ENCODE results near the gene ZNF683.
"Not testable (repeated sequence)": the region's sequence is repeated elsewhere in the genome, so short reads cannot be mapped to it uniquely, and the experiment has no call there.

ZNF683 gene

DNA sequence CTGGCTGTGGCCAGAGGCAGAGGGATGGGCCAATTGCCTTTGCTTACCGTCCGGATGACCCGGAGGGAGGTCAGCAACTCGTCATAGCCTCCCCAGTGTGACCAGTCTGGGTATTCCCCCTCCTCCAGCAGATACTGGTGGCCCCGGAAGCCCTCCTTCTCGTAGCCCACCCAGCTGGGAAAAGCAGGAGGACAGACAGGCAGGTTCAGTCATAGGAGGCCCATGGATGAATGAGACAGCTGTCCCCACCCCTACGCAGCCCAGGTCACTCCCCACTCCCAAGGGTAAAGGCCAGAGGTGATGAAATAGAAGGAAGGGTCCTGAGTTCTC is 35.4 kb downstream of the ZNF683 start:
- DNase-seq: no peak

DNA sequence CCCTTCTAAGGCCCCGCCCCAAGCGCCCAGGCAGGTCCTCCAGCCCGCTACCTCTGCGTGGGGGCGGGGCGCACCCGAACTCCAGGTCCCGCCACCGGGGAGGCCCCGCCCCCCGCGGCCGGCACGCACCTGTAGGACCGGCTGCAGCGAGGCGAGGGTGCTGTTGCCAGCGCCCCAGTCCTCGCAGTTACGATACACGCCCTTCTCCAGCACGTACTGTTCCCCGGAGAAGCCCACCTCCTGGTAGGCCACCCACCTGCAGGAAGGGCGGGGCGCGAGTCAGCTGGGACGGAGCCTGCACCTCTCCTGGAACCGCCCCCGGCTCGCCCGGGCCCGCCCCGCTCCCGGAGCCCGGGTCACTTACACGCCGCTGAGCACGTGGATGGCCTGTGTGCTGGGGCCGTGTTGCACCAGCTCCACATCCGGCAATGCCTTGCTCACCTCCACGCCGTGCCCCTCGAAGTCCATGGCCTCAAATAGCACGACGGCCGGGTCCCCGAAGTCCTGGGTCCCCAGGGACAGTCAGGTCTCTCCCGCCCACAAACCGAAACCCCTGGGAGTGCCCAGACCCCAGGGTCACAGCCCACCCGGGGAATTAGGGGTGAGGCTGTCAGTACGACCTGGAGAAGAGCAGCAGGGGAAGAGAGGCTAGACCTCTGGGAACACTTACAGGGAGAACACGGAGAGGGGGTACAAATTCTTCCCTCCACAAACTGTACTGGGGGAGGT is 35.9 kb downstream of the ZNF683 start:
- peak in 6 of 56 donors; percentile 1 to 46 (median 8) for DNase-seq

DNA sequence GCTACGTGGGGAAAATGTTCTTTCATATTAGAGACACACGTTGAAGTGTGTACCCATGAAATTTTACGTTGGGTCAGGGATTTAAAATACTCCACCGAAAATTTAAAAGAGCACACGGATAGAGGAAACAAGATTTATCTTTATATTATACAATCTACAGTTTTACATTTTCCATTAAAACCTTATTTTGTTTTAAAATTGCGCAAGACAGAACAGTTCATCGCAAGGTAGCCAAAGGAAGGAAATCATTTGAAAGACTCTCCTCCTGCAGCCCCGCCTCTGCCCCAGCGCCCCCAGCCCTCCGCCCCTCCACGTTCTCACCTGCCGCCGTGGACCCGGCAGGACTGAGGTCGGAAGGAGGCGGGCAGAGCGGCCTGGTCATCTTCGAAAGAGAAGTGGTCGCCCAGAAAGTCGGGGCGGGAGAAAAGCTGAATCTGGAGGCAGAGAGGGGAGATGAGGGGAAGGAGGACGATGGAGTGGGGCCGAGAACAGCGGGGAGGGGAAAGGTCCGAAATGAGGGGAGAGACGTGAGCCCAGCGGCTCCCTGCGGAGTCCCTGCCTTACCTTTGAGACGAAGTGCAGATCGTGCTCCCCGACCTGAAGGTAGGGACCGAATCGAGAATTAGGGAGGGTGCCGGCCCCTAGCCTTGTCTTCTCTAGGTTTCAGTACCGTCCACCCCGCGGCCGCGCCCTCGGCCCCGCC is 36.6 kb downstream of the ZNF683 start:
- DNase-seq: no peak

GRCh38 chr1:26333312-26333711 is 39.2 kb downstream of the ZNF683 start:
- DNase-seq: not testable (repeated sequence)

GRCh38 chr1:26330276-26330675 is 42.3 kb downstream of the ZNF683 start:
- no peak for DNase-seq

DNA sequence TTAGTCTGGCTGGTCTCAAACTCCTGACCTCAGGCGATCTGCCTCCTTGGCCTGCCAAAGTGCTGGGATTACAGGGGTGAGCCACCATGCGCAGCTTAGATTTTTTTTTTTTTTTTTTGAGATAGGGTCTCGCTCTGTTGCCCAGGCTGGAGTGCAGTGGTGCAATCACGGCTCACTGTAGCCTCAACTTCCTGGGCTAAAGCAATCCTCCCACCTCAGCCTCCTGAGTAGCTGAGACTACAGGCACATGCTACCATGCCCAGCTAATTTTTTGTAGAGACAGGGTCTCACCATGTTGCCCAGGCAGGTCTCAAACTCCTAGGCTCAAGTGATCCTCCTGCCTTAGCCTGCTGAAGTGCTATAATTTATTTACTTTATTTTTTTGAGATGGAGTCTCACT is 43.2 kb downstream of the ZNF683 start:
- DNase-seq: not testable (repeated sequence)

GRCh38 chr1:26328597-26328996 is 44.0 kb downstream of the ZNF683 start:
- no peak for DNase-seq

- no peak for DNase-seq
Observed at GRCh38 chr1:26327956-26328362, 44.6 kb downstream of the ZNF683 start.

DNA sequence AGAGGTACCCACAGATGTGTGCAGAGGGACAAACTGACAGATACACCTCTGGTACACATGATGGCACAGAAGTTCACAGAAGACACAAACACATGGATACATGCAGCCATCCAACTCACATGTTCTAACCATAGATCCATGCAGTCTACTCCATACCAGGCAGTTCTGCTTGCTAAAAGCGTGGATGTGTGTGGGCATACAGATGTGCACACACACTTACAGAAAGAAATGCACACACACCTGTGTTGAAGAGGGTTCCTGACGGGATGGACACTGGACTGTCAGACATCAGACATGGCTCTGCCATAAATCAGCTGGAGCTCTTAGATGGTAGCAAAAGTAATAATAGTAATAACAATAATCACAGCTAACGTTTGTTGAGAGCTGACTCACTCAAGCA is 48.0 kb downstream of the ZNF683 start:
- no peak for DNase-seq

DNA sequence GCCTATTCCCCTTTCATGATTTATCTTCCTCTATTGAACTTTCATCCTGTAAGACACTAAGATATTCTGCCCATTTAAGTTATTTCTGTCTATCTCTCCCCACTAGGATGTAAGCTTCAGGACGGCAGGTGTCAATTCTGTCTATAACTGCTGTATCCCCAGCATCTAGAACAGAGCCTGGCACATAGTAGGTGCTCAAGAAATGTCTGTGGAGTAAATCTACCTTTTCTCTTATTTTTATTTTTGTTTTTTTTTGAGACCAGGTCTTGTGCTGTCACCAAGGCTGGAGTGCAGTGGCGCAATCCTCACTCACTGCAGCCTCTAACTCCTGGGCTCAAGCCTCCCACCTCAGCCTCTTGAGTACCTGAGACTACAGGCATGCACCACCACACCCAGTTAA is 49.2 kb downstream of the ZNF683 start:
- no peak for DNase-seq

GRCh38 chr1:26322042-26322331 is 50.6 kb downstream of the ZNF683 start:
- no peak for DNase-seq

DNA sequence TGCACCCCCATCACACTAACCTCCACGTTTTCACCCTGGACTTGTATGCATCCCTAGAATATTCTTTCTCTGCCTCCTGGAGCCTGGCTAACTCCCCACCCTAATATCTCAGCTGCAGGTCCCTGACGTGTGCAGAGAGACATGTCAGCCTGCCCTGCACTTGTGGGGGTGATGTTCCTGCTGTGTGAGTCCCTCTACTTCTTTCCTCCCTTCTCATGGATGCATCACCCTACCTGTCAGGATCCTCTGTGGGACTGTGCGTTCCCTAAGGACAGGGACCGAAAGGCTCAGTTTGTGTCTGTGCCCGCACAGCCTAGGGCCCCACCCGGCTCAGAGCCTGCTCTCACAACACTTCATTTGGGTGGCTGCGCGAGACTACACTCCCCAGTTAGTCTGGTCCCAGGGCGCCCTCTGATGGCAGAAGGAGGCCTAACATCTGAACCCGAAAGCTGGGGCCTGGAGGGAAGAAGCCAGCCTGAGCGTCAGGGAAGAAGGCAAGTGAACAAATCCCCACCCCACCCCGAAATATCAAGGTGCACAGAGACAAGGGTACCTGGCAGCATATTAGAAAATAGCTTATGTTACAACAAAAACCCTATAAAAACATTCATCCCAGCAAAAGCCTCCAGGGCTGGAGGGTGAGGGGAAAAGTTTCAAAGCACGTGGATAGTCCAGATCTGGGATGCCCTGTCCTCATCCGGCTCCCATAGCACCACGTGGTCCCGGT is 51.1 kb downstream of the ZNF683 start:
- DNase-seq: peak; percentile 11 to 94 (median 77)

- no peak for DNase-seq
Observed at GRCh38 chr1:26320896-26321295, 51.7 kb downstream of the ZNF683 start.

DNA sequence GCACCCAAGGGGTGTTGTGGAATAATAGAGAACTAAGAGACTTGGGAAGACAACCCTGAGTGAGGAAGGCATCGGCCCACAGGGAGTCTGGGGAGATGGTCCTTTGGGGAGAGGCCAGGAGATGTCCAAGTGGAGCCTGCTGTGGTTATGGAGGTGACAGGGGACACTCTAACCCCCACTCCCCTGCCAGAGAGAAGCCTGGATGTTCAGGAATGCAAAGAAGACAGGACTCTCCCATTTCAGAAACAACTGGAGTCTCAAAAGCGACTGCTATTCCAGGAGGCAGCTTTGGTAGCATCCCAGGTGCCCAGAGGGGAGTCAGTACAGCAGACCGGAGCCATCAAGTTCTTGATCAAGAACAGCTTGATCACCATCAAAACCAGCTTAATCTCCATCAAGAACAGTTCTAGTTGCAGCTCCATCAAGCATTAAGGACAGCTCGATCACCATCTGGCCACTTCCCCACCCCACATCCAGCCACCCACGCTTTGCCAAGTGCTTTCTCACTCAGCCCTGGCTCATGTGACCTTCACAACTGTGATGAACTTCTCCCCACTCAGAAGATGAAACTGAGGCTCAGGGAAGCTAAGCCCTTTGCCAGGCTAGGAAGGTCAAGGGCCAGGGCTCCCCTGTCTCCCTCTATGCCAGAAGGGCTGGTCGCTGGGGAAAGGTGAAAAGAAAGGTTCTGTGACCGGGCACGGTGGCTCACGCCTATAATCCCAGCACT is 54.0 kb downstream of the ZNF683 start:
- DNase-seq: peak in 7 of 56 donors; percentile 4 to 24 (median 7)

- no peak for DNase-seq
Observed at GRCh38 chr1:26317612-26318337, 54.8 kb downstream of the ZNF683 start, which contains the start of gene CD52. Gene CD52, plus strand, starts transcription at chr1:26317958. Its CDS starts 60 bp downstream, at chr1:26318018.

DNA sequence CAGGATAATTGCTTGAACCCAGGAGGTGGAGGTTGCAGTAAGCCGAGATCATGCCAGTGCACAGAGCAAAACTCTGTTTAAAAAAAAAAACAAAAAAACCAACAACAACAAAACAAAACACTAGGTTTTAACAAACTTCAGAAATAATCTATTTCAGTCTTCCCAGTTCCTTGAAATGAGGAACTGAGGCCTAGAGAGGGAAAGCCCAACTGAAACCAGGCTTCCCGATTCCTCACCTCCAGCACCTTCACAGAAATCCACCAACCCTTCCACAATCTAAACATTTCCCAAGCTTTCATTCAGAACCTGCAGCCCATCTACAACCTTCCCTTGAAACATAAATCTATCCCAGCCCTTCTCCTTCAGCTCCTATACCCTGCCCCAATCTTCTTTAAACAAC is 55.4 kb downstream of the ZNF683 start:
- DNase-seq: no peak

GRCh38 chr1:26315874-26316850 is 56.4 kb downstream of the ZNF683 start:
- no peak for DNase-seq

GRCh38 chr1:26314501-26314900 is 58.0 kb downstream of the ZNF683 start:
- DNase-seq: no peak

All from amygdala (tissue), 56 donors.